Measurements from ENCODE around the gene NRL. TPM values are rescaled to one million over a fixed set of nuclear protein-coding genes. Genes with fewer than 3 reads are reported as not detected.

The NRL gene
- total and polyA plus RNA-seq, 4 donors = 1.5 to 3.2 (median 2.8) TPM

DNA sequence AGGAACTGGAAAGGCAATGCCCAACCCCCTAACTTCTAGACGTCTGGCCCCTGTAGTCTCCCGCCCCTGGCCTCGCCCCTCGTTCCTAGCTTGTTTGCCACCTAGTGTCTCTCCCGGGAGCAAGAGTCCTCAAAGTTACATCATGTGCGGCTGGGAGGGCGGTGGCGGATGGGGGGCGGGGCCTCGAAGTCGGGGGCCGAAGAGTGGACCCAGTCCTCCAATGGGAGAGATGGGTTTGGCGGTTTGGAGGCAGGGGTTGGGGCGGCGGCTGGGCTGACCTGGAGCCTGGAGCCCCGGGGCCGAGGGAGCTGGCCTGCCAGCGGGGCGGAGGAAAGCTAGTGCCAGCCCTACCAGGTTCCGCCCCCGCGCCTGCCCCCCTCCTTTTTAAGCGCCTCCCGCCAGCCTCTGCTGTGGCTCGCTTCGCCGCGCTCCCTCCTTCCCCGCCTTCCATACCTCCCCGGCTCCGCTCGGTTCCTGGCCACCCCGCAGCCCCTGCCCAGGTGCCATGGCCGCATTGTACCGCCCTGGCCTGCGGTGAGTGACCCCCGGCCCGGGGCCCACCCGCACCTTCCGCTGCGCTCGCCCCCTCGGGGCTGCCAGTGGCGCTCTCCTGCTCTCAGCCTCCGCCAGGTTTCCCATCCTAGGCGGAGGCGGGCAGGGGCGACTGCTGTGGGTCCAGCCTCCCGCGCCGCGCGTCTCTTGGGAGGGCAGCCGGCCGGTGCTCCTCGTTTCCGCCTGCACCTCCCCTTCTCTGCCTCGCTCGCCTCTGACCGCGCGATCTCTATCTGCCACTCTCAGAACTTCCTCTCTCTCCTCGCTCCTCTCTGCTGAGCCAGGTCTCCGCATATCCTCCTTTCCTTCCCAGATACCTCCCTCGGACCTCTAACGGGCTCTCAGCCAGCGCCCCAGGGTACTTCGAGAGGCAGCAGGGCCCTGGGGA, 20.6 kb downstream of the NRL start, which contains the start of gene PCK2 (continued):
- peak in 1 of 2 donors; percentile 53 for TF ChIP-seq GABPA (IDR thresholded peaks at IDR 0.05 in 1 of 2, conservative IDR thresholded peaks at IDR 0.05 in 1 of 2)
- TF ChIP-seq, protein P1, sequence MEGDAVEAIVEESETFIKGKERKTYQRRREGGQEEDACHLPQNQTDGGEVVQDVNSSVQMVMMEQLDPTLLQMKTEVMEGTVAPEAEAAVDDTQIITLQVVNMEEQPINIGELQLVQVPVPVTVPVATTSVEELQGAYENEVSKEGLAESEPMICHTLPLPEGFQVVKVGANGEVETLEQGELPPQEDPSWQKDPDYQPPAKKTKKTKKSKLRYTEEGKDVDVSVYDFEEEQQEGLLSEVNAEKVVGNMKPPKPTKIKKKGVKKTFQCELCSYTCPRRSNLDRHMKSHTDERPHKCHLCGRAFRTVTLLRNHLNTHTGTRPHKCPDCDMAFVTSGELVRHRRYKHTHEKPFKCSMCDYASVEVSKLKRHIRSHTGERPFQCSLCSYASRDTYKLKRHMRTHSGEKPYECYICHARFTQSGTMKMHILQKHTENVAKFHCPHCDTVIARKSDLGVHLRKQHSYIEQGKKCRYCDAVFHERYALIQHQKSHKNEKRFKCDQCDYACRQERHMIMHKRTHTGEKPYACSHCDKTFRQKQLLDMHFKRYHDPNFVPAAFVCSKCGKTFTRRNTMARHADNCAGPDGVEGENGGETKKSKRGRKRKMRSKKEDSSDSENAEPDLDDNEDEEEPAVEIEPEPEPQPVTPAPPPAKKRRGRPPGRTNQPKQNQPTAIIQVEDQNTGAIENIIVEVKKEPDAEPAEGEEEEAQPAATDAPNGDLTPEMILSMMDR (IDR thresholded peaks at IDR 0.05; ENCODE audit: low read depth, low read length, missing input control) = peak; percentile 1
- TF ChIP-seq, protein P2, sequence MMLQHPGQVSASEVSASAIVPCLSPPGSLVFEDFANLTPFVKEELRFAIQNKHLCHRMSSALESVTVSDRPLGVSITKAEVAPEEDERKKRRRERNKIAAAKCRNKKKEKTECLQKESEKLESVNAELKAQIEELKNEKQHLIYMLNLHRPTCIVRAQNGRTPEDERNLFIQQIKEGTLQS (IDR thresholded peaks at IDR 0.05) = peak; percentile 66

DNA sequence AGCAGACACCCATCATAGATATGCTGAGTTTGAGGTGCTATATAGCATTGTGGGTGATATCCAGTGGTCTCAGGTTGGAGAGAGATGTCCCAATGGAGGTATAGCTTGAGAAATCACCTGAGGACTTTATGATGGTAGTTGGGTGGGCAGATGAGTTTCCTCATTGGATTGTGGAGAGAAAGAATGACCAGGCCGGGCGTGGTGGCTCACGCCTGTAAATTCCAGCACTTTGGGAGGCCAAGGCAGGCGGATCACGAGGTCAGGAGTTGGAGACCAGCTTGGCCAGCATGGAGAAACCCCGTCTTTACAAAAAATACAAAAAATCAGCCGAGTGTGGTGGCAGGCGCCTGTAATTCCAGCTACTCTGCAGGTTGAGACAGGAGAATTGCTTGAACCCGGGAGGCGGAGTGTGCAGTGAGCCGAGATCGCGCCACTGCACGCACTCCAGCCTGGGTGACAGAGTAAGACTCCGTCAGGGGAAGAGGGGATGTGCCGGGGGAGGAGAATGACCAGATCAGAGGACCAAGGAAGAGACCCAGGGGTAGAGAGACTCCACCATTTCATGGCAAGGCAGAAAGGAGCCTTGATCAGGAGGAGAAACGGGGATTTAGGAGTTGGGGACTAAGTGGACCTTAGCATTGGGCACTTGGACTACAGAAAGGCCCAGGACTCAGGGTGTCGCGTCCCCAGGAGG, 21.4 kb downstream of the NRL start:
- H3K27ac ChIP-seq (ENCODE audit: low read depth in 1 of 2, low read length in 2 of 2) = peak overlapping the region; percentile 93 to 96
- no peak for DNase-seq (ENCODE audit: low spot score)

DNA sequence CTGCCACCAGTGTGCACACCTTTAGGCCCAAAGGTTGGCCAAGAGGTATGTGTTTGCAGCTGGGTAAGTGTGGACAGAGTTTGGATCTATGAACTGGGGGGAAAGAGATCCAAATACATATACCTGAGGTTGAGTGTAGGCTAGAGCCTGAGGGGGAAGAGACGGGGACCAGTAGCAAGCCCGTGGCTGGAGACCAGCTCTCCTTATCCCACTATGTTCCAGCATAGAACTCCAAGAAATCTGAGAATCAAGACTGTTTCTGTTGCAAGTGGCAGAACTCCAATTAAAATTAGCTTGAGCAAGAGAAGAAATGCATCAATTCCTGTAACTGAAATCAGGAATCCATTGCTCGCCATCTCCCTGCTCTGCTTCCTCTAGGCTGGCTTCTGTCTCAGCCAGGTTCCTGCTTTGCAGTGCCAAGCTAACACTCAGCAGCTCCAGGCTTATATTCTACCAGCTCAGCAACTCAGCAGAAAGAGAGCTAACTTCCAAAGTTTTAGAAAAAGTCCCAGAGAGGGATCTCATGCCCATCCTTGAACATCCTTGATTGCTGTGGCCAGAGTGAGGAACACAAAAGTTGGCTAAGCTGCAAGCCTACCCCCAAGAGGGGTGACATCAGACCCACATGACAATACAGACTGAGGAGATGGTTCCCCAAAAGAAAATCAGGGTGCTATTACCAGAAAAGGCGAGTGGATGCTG, 22.1 kb downstream of the NRL start:
- Histone ChIP-seq H3K9ac (ENCODE audit: low read depth in 1 of 2, low read length in 2 of 2) (no peak overlapping the region), H3K4me1 (ENCODE audit: control insufficient read depth in 4 of 4, insufficient read depth in 4 of 4, low read length in 3 of 4) (peaks cover 15 to 49% (median 36%) of the 10 kb centered on the region in 4 donors), H3K4me3 (ENCODE audit: low read depth in 1 of 3, low read length in 3 of 3) (no peak overlapping the region), H3K36me3 (ENCODE audit: control insufficient read depth in 4 of 4, insufficient read depth in 3 of 4, low read depth in 1 of 4, low read length in 3 of 4) (peaks cover 0 to 3% (median 0%) of the 10 kb centered on the region in 4 donors), H3K27me3 (ENCODE audit: control insufficient read depth in 4 of 4, insufficient read depth in 4 of 4, low read length in 3 of 4) (no peaks in the 10 kb centered on the region), H3K9me3 (ENCODE audit: control insufficient read depth in 4 of 4, low read length in 3 of 4) (no peaks in the 10 kb centered on the region), H3K27ac (ENCODE audit: low read depth in 1 of 2, low read length in 2 of 2) (no peak overlapping the region)
- 88% methylated on average over 4 of the region's 4 CpGs for WGBS
- no peak for DNase-seq (ENCODE audit: low spot score)
- TF ChIP-seq, protein P1 (IDR thresholded peaks at IDR 0.05; ENCODE audit: low read depth, low read length, missing input control) = no peak
- no peak for TF ChIP-seq FOXA2 (IDR thresholded peaks at IDR 0.05)

More for the DNA sequence above, 21.4 kb downstream of the NRL start:
- no peak overlapping the region for H3K9ac ChIP-seq (ENCODE audit: low read depth in 1 of 2, low read length in 2 of 2)
- H3K27me3 ChIP-seq (ENCODE audit: control insufficient read depth in 4 of 4, insufficient read depth in 4 of 4, low read length in 3 of 4) = no peaks in the 10 kb centered on the region
- peak overlapping the region in 1 of 3 donors; percentile 82 for H3K4me3 ChIP-seq (ENCODE audit: low read depth in 1 of 3, low read length in 3 of 3)
- H3K9me3 ChIP-seq (ENCODE audit: control insufficient read depth in 4 of 4, low read length in 3 of 4) = no peaks in the 10 kb centered on the region
- H3K4me1 ChIP-seq (ENCODE audit: control insufficient read depth in 4 of 4, insufficient read depth in 4 of 4, low read length in 3 of 4) = peaks cover 15 to 55% (median 43%) of the 10 kb centered on the region in 4 donors
- peaks cover 0 to 6% (median 5%) of the 10 kb centered on the region in 4 donors for H3K36me3 ChIP-seq (ENCODE audit: control insufficient read depth in 4 of 4, insufficient read depth in 3 of 4, low read depth in 1 of 4, low read length in 3 of 4)
- WGBS = 79% methylated on average over 19 of the region's 19 CpGs
- TF ChIP-seq, protein P3, sequence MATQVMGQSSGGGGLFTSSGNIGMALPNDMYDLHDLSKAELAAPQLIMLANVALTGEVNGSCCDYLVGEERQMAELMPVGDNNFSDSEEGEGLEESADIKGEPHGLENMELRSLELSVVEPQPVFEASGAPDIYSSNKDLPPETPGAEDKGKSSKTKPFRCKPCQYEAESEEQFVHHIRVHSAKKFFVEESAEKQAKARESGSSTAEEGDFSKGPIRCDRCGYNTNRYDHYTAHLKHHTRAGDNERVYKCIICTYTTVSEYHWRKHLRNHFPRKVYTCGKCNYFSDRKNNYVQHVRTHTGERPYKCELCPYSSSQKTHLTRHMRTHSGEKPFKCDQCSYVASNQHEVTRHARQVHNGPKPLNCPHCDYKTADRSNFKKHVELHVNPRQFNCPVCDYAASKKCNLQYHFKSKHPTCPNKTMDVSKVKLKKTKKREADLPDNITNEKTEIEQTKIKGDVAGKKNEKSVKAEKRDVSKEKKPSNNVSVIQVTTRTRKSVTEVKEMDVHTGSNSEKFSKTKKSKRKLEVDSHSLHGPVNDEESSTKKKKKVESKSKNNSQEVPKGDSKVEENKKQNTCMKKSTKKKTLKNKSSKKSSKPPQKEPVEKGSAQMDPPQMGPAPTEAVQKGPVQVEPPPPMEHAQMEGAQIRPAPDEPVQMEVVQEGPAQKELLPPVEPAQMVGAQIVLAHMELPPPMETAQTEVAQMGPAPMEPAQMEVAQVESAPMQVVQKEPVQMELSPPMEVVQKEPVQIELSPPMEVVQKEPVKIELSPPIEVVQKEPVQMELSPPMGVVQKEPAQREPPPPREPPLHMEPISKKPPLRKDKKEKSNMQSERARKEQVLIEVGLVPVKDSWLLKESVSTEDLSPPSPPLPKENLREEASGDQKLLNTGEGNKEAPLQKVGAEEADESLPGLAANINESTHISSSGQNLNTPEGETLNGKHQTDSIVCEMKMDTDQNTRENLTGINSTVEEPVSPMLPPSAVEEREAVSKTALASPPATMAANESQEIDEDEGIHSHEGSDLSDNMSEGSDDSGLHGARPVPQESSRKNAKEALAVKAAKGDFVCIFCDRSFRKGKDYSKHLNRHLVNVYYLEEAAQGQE (IDR thresholded peaks at IDR 0.05) = no peak
- TF ChIP-seq RAD21 (IDR thresholded peaks at IDR 0.05) = no peak
